ENCODE results near the gene EDC3.

- TF ChIP-seq, protein P1, sequence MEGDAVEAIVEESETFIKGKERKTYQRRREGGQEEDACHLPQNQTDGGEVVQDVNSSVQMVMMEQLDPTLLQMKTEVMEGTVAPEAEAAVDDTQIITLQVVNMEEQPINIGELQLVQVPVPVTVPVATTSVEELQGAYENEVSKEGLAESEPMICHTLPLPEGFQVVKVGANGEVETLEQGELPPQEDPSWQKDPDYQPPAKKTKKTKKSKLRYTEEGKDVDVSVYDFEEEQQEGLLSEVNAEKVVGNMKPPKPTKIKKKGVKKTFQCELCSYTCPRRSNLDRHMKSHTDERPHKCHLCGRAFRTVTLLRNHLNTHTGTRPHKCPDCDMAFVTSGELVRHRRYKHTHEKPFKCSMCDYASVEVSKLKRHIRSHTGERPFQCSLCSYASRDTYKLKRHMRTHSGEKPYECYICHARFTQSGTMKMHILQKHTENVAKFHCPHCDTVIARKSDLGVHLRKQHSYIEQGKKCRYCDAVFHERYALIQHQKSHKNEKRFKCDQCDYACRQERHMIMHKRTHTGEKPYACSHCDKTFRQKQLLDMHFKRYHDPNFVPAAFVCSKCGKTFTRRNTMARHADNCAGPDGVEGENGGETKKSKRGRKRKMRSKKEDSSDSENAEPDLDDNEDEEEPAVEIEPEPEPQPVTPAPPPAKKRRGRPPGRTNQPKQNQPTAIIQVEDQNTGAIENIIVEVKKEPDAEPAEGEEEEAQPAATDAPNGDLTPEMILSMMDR (IDR thresholded peaks at IDR 0.05 in 2 of 3, conservative IDR thresholded peaks at IDR 0.05 in 1 of 3; ENCODE audit: borderline replicate concordance in 1 of 3, insufficient read depth in 1 of 3, low read depth in 2 of 3, low read length in 2 of 3): no peak
- TF ChIP-seq SRF (IDR thresholded peaks at IDR 0.05; ENCODE audit: low read depth) (no peak), MAX (IDR thresholded peaks at IDR 0.05) (no peak), YY1 (IDR thresholded peaks at IDR 0.05; ENCODE audit: extremely low read depth, insufficient replicate concordance, low read depth, low read length) (no peak), POLR2A (IDR thresholded peaks at IDR 0.05; ENCODE audit: borderline replicate concordance, extremely low read depth, insufficient read depth, insufficient read length) (no peak), RAD21 (IDR thresholded peaks at IDR 0.05; ENCODE audit: low read depth) (no peak), REST (IDR thresholded peaks at IDR 0.05; ENCODE audit: low read depth) (no peak), CEBPB (IDR thresholded peaks at IDR 0.05; ENCODE audit: low read depth) (no peak), ELF1 (IDR thresholded peaks at IDR 0.05; ENCODE audit: borderline replicate concordance, low read depth) (no peak), POLR2AphosphoS5 (IDR thresholded peaks at IDR 0.05; ENCODE audit: low read depth, low read length) (no peak), EZH2 (IDR thresholded peaks at IDR 0.05) (no peak), ZNF274 (IDR thresholded peaks at IDR 0.05; ENCODE audit: low read depth, low read length) (no peak), EGR1 (IDR thresholded peaks at IDR 0.05; ENCODE audit: low read depth) (no peak)
- TF ChIP-seq, protein P2, sequence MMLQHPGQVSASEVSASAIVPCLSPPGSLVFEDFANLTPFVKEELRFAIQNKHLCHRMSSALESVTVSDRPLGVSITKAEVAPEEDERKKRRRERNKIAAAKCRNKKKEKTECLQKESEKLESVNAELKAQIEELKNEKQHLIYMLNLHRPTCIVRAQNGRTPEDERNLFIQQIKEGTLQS (IDR thresholded peaks at IDR 0.05): no peak
Measured at GRCh38 chr15:74712311-74712710, 16.5 kb upstream of the EDC3 start.
